MM.1S (cell line): ENCODE results near the gene ADAMTS6.

ENCODE experiments used
- DNase-seq: peaks from one replicate; pipeline ENCODE4 v3.0.0-alpha.2; 2015
- H2AFZ ChIP-seq: fragments of 300-600 bp; sonication (generic); 2 replicates; pipeline ENCODE4 v1.6.0; 2016; ENCODE audit warnings: antibody characterized with exemption, low read length
- H3F3A ChIP-seq: fragments of 300-600 bp; sonication (generic); 2 replicates; pipeline ENCODE4 v1.6.1; 2016; ENCODE audit warnings: mild to moderate bottlenecking, antibody characterized with exemption, low read length, moderate library complexity, mixed read lengths; ENCODE audit not compliant: insufficient read depth
- H3K27ac ChIP-seq: fragments of 300-600 bp; sonication (generic); 2 replicates; pipeline ENCODE4 v1.5.1; 2016; ENCODE audit warnings: mild to moderate bottlenecking, low read length
- H3K27me3 ChIP-seq: fragments of 300-600 bp; sonication (generic); replicated peaks from 2 replicates; pipeline ENCODE4 v1.6.0; 2016; ENCODE audit warnings: low read length; ENCODE audit not compliant: insufficient read depth
- H3K36me3 ChIP-seq: fragments of 300-600 bp; sonication (generic); replicated peaks from 2 replicates; pipeline ENCODE4 v1.6.1; 2016; ENCODE audit warnings: mild to moderate bottlenecking, low read length, mixed read lengths; ENCODE audit not compliant: insufficient read depth
- H3K4me1 ChIP-seq: fragments of 300-600 bp; sonication (generic); 2 replicates; pipeline ENCODE4 v1.6.1; 2016; ENCODE audit warnings: low read length, mixed read lengths
- H3K4me2 ChIP-seq: fragments of 300-600 bp; sonication (generic); 2 replicates; pipeline ENCODE4 v1.6.0; 2016; ENCODE audit warnings: low read depth, low read length
- H3K4me3 ChIP-seq: fragments of 300-600 bp; sonication (generic); 2 replicates; pipeline ENCODE4 v1.5.1; 2016; ENCODE audit warnings: low read length, mixed read lengths
- H3K79me2 ChIP-seq: fragments of 300-600 bp; sonication (generic); 2 replicates; pipeline ENCODE4 v1.6.1; 2016; ENCODE audit warnings: mixed run types, low read length, mixed read lengths
- H3K9ac ChIP-seq: fragments of 300-600 bp; sonication (generic); 2 replicates; pipeline ENCODE4 v1.6.1; 2016; ENCODE audit warnings: low read length, mixed read lengths
- H3K9me2 ChIP-seq: fragments of 300-600 bp; sonication (generic); replicated peaks from 2 replicates; pipeline ENCODE4 v1.6.1; 2016; ENCODE audit warnings: mild to moderate bottlenecking, low read length, mixed read lengths; ENCODE audit not compliant: insufficient read depth
- H3K9me3 ChIP-seq: fragments of 300-600 bp; sonication (generic); replicated peaks from 2 replicates; pipeline ENCODE4 v1.6.1; 2016; ENCODE audit warnings: mild to moderate bottlenecking, low read length, mixed read lengths; ENCODE audit not compliant: insufficient read depth
- H4K20me1 ChIP-seq: fragments of 300-600 bp; sonication (generic); 2 replicates; pipeline ENCODE4 v1.6.1; 2016; ENCODE audit warnings: mild to moderate bottlenecking, low read length, moderate library complexity, mixed read lengths; ENCODE audit not compliant: insufficient read depth
- EZH2 ChIP-seq: fragments of 300-600 bp; sonication (generic); optimal IDR thresholded peaks from 2 replicates; pipeline ENCODE3; 2017; ENCODE audit warnings: low read depth, mild to moderate bottlenecking, antibody characterized with exemption, low read length, mixed read lengths
- EZH2phosphoT487 ChIP-seq: fragments of 300-600 bp; sonication (generic); IDR thresholded peaks from 2 replicates; pipeline ENCODE4 v1.6.1; 2018; ENCODE audit warnings: antibody characterized with exemption, low read length
- TF ChIP-seq, protein P1 (sequence below): fragments of 300-600 bp; sonication (generic); IDR thresholded peaks from 2 replicates; pipeline ENCODE4 v1.5.1; 2016; ENCODE audit warnings: antibody characterized with exemption, low read length, mixed read lengths

The ADAMTS6 gene

DNA sequence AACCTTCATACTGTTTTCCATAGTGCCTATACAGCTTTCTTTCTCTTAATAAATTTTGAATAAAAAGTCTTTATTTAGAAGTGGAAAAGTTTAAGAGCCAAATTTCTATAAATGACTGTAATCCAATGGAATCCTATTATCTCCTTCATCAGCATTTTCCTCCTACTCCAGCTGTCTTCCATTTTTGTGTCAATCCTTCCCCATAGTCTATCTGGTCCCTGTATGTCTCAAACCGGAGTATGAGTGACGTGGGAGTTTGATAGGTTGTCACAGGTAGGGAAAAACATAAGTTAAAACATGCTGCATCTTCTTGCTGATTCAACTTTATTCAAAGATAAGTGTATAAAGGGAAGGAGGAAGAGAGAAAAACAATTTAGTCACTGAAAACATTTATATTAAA is 70.4 kb downstream of the ADAMTS6 start:
- Histone ChIP-seq H3K4me1 (no peaks in the 10 kb centered on the region), H3K79me2 (no peaks in the 10 kb centered on the region), H3K36me3 (no peaks in the 10 kb centered on the region), H3K27me3 (no peaks in the 10 kb centered on the region), H3K9me2 (no peaks in the 10 kb centered on the region), H2AFZ (no peak overlapping the region), H3K9me3 (no peaks in the 10 kb centered on the region), H3K27ac (no peak overlapping the region), H4K20me1 (no peaks in the 10 kb centered on the region), H3K4me2 (no peak overlapping the region), H3K4me3 (no peak overlapping the region), H3K9ac (no peak overlapping the region), H3F3A (no peaks in the 10 kb centered on the region)
- TF ChIP-seq EZH2: no peak
- TF ChIP-seq EZH2phosphoT487: no peak
- TF ChIP-seq, protein P1, sequence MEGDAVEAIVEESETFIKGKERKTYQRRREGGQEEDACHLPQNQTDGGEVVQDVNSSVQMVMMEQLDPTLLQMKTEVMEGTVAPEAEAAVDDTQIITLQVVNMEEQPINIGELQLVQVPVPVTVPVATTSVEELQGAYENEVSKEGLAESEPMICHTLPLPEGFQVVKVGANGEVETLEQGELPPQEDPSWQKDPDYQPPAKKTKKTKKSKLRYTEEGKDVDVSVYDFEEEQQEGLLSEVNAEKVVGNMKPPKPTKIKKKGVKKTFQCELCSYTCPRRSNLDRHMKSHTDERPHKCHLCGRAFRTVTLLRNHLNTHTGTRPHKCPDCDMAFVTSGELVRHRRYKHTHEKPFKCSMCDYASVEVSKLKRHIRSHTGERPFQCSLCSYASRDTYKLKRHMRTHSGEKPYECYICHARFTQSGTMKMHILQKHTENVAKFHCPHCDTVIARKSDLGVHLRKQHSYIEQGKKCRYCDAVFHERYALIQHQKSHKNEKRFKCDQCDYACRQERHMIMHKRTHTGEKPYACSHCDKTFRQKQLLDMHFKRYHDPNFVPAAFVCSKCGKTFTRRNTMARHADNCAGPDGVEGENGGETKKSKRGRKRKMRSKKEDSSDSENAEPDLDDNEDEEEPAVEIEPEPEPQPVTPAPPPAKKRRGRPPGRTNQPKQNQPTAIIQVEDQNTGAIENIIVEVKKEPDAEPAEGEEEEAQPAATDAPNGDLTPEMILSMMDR: no peak
- DNase-seq: no peak

DNA sequence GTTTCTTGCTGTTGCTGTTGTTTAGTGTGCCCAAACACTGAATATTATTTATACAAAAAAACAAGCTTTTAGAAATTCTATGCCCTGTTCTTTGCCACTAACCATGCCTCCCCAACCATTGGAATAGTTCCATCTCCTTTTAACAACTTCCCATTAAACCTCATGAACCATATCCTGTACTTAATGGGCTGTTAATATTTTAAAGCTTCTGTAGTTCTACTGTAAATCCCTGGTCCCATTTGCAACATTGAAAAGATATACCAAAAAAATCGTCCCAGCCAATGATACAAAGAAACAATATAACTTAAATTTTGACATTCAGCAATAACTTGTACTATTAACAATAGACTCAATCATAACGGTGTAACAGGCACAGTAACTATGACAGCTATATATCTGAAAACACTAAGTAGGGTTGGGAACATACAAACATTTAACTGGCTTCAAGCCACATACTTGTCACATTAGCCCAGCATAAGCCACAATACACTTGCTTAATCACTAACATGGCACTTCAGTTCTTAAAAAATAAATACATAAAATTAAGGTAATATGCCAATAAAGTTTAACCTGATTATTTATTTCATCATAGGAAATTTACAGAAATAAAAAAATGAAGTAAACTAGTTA is 86.1 kb downstream of the ADAMTS6 start:
- no peaks in the 10 kb centered on the region for H3K9me3 ChIP-seq
- no peaks in the 10 kb centered on the region for H3K4me1 ChIP-seq
- no peak overlapping the region for H3K4me2 ChIP-seq
- H3K9ac ChIP-seq: no peak overlapping the region
- H3K9me2 ChIP-seq: no peaks in the 10 kb centered on the region
- H4K20me1 ChIP-seq: no peaks in the 10 kb centered on the region
- DNase-seq: no peak
- H3K27me3 ChIP-seq: no peaks in the 10 kb centered on the region
- TF ChIP-seq EZH2: no peak
- TF ChIP-seq, protein P1: no peak
- no peak for TF ChIP-seq EZH2phosphoT487
- no peak overlapping the region for H2AFZ ChIP-seq
- H3F3A ChIP-seq: no peaks in the 10 kb centered on the region
- H3K36me3 ChIP-seq: no peaks in the 10 kb centered on the region
- H3K27ac ChIP-seq: no peak overlapping the region
- H3K4me3 ChIP-seq: no peak overlapping the region
- H3K79me2 ChIP-seq: no peaks in the 10 kb centered on the region

DNA sequence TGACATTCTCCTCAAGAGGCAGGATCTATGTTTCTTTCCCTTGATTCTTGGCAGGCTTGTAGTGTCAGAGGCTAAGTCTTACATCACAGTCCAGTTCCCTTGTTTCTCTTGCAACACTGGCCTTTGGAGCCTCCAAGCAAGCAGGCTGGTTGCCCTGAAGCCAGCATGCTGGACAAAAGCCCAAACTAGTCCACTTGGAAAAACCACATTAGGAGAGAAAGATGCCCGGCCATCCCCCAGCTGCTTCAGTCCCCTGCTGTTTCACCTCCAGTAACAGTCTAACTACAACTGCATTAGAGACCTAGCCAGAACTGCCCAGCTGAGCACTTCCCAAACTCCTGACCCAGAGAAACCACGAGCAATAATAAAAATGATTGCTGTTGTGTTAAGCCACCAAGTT is 87.6 kb downstream of the ADAMTS6 start:
- Histone ChIP-seq H3K9ac (no peak overlapping the region), H3K79me2 (no peaks in the 10 kb centered on the region), H3K27me3 (no peaks in the 10 kb centered on the region), H4K20me1 (no peaks in the 10 kb centered on the region), H3F3A (no peaks in the 10 kb centered on the region), H3K9me2 (no peaks in the 10 kb centered on the region), H3K4me1 (no peaks in the 10 kb centered on the region), H2AFZ (no peak overlapping the region), H3K9me3 (no peaks in the 10 kb centered on the region), H3K27ac (no peak overlapping the region), H3K36me3 (no peaks in the 10 kb centered on the region), H3K4me3 (no peak overlapping the region), H3K4me2 (no peak overlapping the region)
- DNase-seq: no peak
- no peak for TF ChIP-seq EZH2phosphoT487
- TF ChIP-seq, protein P1: no peak
- no peak for TF ChIP-seq EZH2
